IMR-90 (cell line): ENCODE results near the gene PATJ.

Experiments
- CTCF ChIP-seq: conservative IDR thresholded peaks from 2 replicates; pipeline ENCODE4 v1.5.1; 2012; ENCODE audit warnings: mild to moderate bottlenecking, low read depth, low read length, improper control_type of control experiment
- POLR2A ChIP-seq: IDR thresholded peaks from 2 replicates; pipeline ENCODE4 v1.6.1; 2012; ENCODE audit warnings: mild to moderate bottlenecking, low read depth, low read length
- RFX5 ChIP-seq: IDR thresholded peaks from 2 replicates; pipeline ENCODE4 v1.8.0; 2012; ENCODE audit warnings: low read depth, mild to moderate bottlenecking, low read length, moderate library complexity

DNA sequence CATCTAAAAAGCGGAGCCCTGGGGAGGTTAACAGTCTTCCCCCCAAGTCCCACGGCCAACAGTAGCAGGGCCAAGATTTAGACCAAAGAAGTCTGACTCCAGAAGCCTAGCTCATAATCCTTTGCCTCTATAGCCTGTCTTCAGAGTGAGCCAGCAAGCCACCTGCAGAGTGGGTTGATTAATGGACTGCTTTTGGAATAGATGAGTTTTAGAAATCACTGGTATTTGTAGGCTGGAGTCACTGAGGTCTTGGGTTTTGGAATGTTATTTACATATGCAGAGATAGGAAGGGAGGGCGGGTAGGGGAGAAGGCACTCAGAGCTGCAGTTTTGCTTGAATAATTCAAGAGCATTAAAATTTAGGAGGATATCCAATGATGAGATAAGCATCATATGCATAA lies 361.6 kb downstream of the PATJ start:
- TF ChIP-seq CTCF (no peak), RFX5 (no peak), POLR2A (no peak)
